CMK (cell line): Measurements from ENCODE around the gene RHOC.
"Not testable (repeated sequence)": the region's sequence is repeated elsewhere in the genome, so short reads cannot be mapped to it uniquely, and the experiment has no call there.

ENCODE experiments used
- DNase-seq: peaks from one replicate; pipeline ENCODE4 v3.0.0-alpha.2; 2010; ENCODE audit warnings: low read depth

Gene RHOC

GRCh38 chr1:112706505-112707220, at the start of gene RHOC:
Gene RHOC (minus strand): TSS chr1:112707127. CDS start chr1:112703799, 3,328 bp downstream.
- DNase-seq = no peak

- no peak for DNase-seq
These were observed 47.2 kb upstream of the RHOC start for GRCh38 chr1:112754116-112754628.

GRCh38 chr1:112748396-112748795, 41.5 kb upstream of the RHOC start:
- no peak for DNase-seq

GRCh38 chr1:112744009-112744578, 37.2 kb upstream of the RHOC start:
- no peak for DNase-seq

GRCh38 chr1:112743174-112744008, 36.5 kb upstream of the RHOC start:
- no peak for DNase-seq

GRCh38 chr1:112737573-112737972, 30.6 kb upstream of the RHOC start:
- DNase-seq = no peak

GRCh38 chr1:112735752-112736151, 28.8 kb upstream of the RHOC start:
- DNase-seq = no peak

- no peak for DNase-seq
These were observed 24.5 kb upstream of the RHOC start for GRCh38 chr1:112731451-112731850.

GRCh38 chr1:112729909-112730308, 23.0 kb upstream of the RHOC start:
- no peak for DNase-seq

GRCh38 chr1:112729011-112729410, 22.1 kb upstream of the RHOC start:
- not testable (repeated sequence) for DNase-seq

GRCh38 chr1:112728306-112728971, 21.5 kb upstream of the RHOC start:
- not testable (repeated sequence) for DNase-seq

- no peak for DNase-seq
These were observed 20.8 kb upstream of the RHOC start for GRCh38 chr1:112727716-112728115.

GRCh38 chr1:112724240-112724639, 17.3 kb upstream of the RHOC start:
- DNase-seq = not testable (repeated sequence)

GRCh38 chr1:112723511-112723839, 16.5 kb upstream of the RHOC start:
- DNase-seq = no peak

- no peak for DNase-seq
These were observed 15.9 kb upstream of the RHOC start for GRCh38 chr1:112722601-112723510.

- DNase-seq = no peak
These were observed 15.1 kb upstream of the RHOC start for GRCh38 chr1:112721966-112722524.

- not testable (repeated sequence) for DNase-seq
These were observed 14.4 kb upstream of the RHOC start for GRCh38 chr1:112721294-112721693.

- DNase-seq = no peak
These were observed 13.9 kb upstream of the RHOC start for GRCh38 chr1:112720800-112721199.

- DNase-seq = no peak
These were observed 12.8 kb upstream of the RHOC start for GRCh38 chr1:112719706-112720105.

GRCh38 chr1:112718691-112719418, 11.9 kb upstream of the RHOC start:
- DNase-seq = no peak
